Choroid plexus epithelial cell (primary cell): ENCODE data around the gene IFFO2.

ENCODE experiments used
- DNase-seq: peaks from one replicate; pipeline ENCODE4 v3.0.0-alpha.2; 2010; ENCODE audit warnings: low read depth
- H3K4me3 ChIP-seq: 2 replicates; pipeline ENCODE4 v1.5.1; 2011; ENCODE audit warnings: low read depth, mild to moderate bottlenecking, control low read depth, low read length, moderate library complexity
- TF ChIP-seq, protein P1 (sequence below): conservative IDR thresholded peaks from 2 replicates; pipeline ENCODE4 v1.5.1; 2011; ENCODE audit warnings: low read depth, mild to moderate bottlenecking, control low read depth, inconsistent platforms, low read length, moderate library complexity

Gene IFFO2

DNA sequence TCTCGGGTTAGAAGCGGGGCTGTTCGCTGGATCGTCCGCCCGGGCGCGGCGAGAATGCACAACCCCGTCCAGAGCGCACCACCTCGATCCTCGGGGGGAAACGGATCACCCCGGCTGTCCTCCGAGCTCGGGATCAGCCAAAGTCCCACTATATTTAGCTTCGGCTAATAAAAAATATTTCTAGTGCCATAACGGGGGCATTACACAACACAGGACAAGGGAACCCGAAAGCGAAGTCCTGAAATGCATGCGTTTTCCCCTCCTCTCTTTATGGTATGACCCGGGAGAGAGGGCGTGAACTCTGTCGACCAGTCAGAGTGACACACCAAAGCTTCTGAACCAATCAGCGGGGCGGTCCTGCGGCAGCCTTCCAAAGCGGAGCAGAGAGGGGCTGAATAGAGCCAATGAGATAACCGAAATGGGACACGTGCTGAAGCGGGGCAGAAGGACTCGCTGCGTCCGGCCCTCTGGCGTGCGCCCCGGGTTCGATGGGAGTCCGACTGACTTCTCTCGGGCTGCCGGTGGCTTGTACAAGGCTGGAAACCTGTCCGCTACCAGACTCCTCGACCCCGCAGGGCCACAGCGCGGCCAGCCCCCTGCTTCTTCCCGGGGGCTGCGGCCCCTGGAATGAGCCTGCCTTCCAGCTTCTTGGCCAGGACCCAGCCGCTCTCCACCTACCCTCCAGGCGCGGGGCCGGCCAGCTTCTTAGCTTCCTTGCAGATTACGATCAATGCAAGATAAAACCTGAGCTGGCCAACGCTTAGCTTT is 53.8 kb downstream of the IFFO2 start, which contains the start of gene ALDH4A1:
TSS of gene ALDH4A1 (minus strand) at position 33 of the 768 bp plus-strand sequence. CDS start at position 1, 32 bp downstream.
- peak; percentile 99 for DNase-seq
- TF ChIP-seq, protein P1, sequence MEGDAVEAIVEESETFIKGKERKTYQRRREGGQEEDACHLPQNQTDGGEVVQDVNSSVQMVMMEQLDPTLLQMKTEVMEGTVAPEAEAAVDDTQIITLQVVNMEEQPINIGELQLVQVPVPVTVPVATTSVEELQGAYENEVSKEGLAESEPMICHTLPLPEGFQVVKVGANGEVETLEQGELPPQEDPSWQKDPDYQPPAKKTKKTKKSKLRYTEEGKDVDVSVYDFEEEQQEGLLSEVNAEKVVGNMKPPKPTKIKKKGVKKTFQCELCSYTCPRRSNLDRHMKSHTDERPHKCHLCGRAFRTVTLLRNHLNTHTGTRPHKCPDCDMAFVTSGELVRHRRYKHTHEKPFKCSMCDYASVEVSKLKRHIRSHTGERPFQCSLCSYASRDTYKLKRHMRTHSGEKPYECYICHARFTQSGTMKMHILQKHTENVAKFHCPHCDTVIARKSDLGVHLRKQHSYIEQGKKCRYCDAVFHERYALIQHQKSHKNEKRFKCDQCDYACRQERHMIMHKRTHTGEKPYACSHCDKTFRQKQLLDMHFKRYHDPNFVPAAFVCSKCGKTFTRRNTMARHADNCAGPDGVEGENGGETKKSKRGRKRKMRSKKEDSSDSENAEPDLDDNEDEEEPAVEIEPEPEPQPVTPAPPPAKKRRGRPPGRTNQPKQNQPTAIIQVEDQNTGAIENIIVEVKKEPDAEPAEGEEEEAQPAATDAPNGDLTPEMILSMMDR: no peak
- H3K4me3 ChIP-seq: peak within 1 kb of the TSS; percentile 80

DNA sequence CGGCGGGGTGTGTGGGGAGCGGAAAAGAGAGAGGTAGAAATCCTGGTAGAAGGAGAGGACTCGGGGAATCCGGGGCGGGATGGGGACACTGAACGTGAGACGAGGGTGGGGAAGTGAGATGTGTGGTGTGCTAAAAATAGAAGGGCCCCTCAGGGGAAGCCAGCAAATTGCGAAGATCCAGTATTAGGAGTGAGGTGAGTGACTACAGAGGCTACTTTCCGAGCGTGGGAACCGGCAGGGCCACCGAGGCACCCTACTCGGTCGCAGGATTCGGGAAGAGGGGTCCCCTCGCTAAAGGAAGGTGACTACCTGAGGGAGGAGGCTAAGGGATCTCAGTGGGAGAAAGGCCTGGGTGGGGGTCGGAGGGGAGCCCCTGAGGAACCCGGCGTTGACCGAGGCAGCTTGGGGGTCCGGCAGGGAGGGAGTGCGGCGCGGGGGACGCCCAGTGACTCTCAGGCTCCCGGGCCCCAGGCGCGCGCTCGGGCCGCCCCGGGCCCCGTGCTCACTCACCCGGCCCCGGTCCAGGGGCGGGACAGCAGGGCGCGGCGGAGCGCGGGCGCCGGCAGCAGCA is 54.4 kb downstream of the IFFO2 start:
- H3K4me3 ChIP-seq: peak overlapping the region; percentile 80
- TF ChIP-seq, protein P1: no peak
- DNase-seq: no peak

DNA sequence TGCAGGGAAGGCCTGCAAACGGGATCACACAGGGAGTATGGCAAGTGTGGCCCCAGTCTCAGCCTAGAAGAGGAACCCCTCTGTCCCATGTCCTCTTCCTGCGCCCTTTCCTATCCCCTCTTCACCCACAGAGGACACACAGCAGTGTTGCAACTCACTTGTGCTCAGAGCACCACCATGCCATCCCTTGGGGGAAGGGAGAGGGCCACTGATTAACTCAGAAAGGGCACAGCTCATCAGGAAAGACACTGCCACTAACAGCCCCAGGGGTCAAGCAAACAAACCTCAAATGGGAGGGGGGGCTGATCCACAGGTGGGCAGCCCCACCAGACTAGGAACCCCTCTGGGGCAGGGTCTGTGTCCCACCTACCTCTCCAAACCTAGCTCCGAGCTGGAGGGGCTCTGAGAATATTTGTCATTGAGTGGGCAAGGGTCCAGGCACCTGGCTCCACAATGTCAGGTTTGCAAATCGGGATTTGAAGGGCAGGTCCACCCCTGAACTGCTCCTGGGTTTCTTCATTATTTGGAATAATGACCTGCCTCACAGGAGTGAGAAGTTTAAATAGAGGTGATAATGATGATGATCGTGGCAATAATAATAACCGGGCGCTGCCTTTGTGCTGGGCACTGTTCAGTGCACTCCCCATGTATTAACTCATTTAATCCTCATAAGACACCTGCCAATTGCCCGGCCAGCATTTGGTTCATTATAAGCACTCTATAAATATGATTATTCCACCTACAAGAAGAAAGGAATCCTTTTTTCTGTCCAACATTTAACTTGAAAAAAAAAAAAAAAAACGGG is 55.1 kb downstream of the IFFO2 start:
- H3K4me3 ChIP-seq: peak overlapping the region; percentile 80
- DNase-seq: no peak
- TF ChIP-seq, protein P1: no peak

DNA sequence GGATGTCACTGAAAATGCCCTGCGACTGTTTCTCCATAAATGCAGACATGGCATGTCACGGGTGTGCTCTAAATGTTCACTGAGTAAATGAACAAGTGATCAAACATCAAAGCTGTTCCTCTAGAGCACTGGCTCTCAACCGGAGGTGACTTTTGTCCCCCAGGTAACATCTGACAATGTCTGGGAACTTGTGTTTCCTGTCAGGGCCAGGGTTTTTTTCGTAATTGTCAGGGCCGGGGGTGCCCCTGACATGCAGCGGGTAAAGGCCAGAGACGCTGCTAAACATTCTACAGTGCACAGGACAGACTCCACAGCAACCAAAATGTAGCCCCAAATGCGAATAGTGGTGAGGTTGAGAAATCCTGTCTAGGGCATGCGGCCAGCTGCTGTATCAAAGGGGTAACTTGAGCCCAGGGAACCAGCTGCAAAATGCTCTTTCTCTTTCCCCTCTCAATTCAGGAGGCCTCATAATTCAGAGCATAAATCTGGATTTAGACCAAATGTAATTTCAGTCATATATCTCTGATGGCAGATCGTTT is 56.1 kb downstream of the IFFO2 start:
- no peak overlapping the region for H3K4me3 ChIP-seq
- TF ChIP-seq, protein P1: no peak
- DNase-seq: no peak

DNA sequence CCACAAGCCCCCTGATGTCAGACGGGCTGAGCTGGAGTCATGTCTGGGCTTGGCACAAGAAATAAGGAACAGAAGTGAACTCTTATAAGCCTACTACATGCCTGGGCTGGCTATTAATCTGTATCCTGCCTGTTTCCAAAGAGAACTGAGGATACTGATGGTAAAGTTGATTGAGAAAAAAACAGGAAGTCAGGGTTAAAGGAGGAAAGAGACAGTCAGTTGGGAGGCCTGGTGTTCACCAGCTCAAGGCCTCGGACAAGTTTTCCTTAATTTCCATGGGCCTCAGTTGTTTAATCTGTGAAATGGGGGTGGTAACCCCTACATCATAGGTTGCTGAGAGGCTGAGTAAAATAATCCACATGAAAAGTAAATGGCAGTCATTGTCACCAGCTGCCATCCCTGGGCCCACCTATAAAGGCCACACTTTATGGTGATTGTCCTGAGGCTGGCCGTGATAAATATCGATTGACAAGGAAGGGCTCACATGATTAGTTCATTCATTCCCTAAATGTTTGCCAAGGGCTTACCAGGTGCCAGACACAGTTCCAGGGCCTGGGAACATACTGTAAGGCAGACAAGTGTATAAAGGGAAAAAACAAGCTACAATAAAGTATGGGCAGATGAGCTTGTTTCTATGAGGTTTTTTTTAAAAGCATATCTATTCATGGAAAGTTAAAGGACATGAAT is 57.0 kb downstream of the IFFO2 start:
- H3K4me3 ChIP-seq: no peak overlapping the region
- TF ChIP-seq, protein P1: no peak

DNA sequence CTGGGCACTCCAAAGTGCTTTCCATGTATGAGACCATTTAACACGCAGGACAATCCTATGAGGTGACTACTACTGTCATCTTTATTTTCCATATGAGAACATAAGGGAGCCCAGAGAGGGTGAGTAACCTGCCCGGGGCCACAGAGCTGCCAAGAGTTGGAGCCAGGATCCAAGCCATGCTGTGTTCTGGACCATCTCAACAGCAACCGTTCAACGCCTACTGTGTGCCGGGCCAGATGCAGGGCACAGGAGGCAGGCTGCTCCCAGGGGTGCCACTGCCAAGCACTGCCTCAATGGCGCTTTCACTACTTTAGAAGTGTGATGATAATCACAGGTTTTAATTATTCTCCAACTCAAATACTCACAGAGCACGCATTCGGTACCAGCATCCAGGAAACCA is 57.9 kb downstream of the IFFO2 start:
- DNase-seq: no peak
- H3K4me3 ChIP-seq: no peak overlapping the region
- TF ChIP-seq, protein P1: no peak

More for the DNA sequence above, 57.0 kb downstream of the IFFO2 start:
- no peak for DNase-seq
